GM23338 (cell line): ENCODE results near the gene MVB12B. TPM values are rescaled to one million over a fixed set of nuclear protein-coding genes. Genes with fewer than 3 reads are reported as not detected.

Experiments used
- ATAC-seq: fragments of 200-7000 bp; cut with Tn5 transposase; 3 replicates; pipeline ENCODE4 v1.9.1; 2020
- DNase-seq: peaks from one replicate; pipeline ENCODE4 v3.0.0-alpha.2; 2015; ENCODE audit warnings: low spot score
- H2AFZ ChIP-seq: fragments of 200-600 bp; sonication (generic); 2 replicates; pipeline ENCODE4 v1.8.0; 2016; ENCODE audit warnings: antibody characterized with exemption, mild to moderate bottlenecking, moderate library complexity
- H3F3A ChIP-seq: fragments of 200-600 bp; sonication (generic); replicated peaks from 2 replicates; pipeline ENCODE4 v1.8.0; 2017; ENCODE audit warnings: antibody characterized with exemption, mixed run types, low read depth
- H3K27ac ChIP-seq: fragments of 200-600 bp; sonication (generic); 2 replicates; pipeline ENCODE4 v1.6.1; 2016; ENCODE audit warnings: low read depth
- H3K27me3 ChIP-seq: fragments of 200-600 bp; sonication (generic); 2 replicates; pipeline ENCODE4 v1.8.0; 2016; ENCODE audit warnings: mild to moderate bottlenecking, mixed run types, moderate library complexity; ENCODE audit not compliant: insufficient read depth
- H3K36me3 ChIP-seq: fragments of 200-600 bp; sonication (generic); 2 replicates; pipeline ENCODE4 v1.8.0; 2016; ENCODE audit warnings: mild to moderate bottlenecking; ENCODE audit not compliant: insufficient read depth
- H3K4me1 ChIP-seq: fragments of 200-600 bp; sonication (generic); 2 replicates; pipeline ENCODE4 v1.8.0; 2016; ENCODE audit warnings: mild to moderate bottlenecking, moderate library complexity; ENCODE audit not compliant: insufficient read depth
- H3K4me2 ChIP-seq: fragments of 200-600 bp; sonication (generic); 2 replicates; pipeline ENCODE4 v1.7.1; 2017; ENCODE audit warnings: mixed run types
- H3K4me3 ChIP-seq: fragments of 200-600 bp; sonication (generic); 2 replicates; pipeline ENCODE4 v1.6.1; 2016; ENCODE audit warnings: mixed run types
- H3K79me2 ChIP-seq: fragments of 200-600 bp; sonication (generic); replicated peaks from 2 replicates; pipeline ENCODE4 v1.8.0; 2017; ENCODE audit warnings: mild to moderate bottlenecking; ENCODE audit not compliant: insufficient read depth
- H3K9me2 ChIP-seq: fragments of 200-600 bp; sonication (generic); 2 replicates; pipeline ENCODE4 v1.8.0; 2017; ENCODE audit not compliant: insufficient read depth
- H4K20me1 ChIP-seq: fragments of 200-600 bp; sonication (generic); replicated peaks from 2 replicates; pipeline ENCODE4 v1.8.0; 2017; ENCODE audit warnings: mild to moderate bottlenecking; ENCODE audit not compliant: insufficient read depth
- H3K27ac Mint-ChIP-seq: 2 replicates; pipeline ENCODE4 v1.8.0; 2020; ENCODE audit warnings: inconsistent platforms, mild to moderate bottlenecking, moderate library complexity, mixed read lengths
- H3K27me3 Mint-ChIP-seq: 3 replicates; pipeline ENCODE4 v1.8.0; 2022; ENCODE audit warnings: low read depth, mild to moderate bottlenecking, moderate library complexity, mixed read lengths, inconsistent platforms; ENCODE audit not compliant: insufficient read depth, poor library complexity
- H3K36me3 Mint-ChIP-seq: 3 replicates; pipeline ENCODE4 v1.8.0; 2021; ENCODE audit warnings: low read depth, mild to moderate bottlenecking, inconsistent platforms, moderate library complexity, mixed read lengths
- H3K4me1 Mint-ChIP-seq: 3 replicates; pipeline ENCODE4 v1.8.0; 2020; ENCODE audit warnings: mild to moderate bottlenecking, inconsistent platforms, mixed read lengths
- H3K4me3 Mint-ChIP-seq: 3 replicates; pipeline ENCODE4 v1.8.0; 2021; ENCODE audit warnings: moderate library complexity, mild to moderate bottlenecking, inconsistent platforms, mixed read lengths
- H3K9me3 Mint-ChIP-seq: 3 replicates; pipeline ENCODE4 v1.8.0; 2020; ENCODE audit warnings: moderate library complexity, mild to moderate bottlenecking, inconsistent platforms, mixed read lengths
- CREB1 ChIP-seq: fragments of 250-450 bp; sonication (Bioruptor Pico); IDR thresholded peaks from 2 replicates; pipeline ENCODE4 v1.5.0; 2020; ENCODE audit warnings: low read depth, mild to moderate bottlenecking, moderate library complexity
- EZH2 ChIP-seq: fragments of 200-600 bp; sonication (generic); IDR thresholded peaks from one replicate; pipeline ENCODE4 v1.8.0; 2017; ENCODE audit warnings: antibody characterized with exemption, mild to moderate bottlenecking, low read depth; ENCODE audit not compliant: unreplicated experiment
- EZH2phosphoT487 ChIP-seq: fragments of 200-600 bp; sonication (generic); IDR thresholded peaks from one replicate; pipeline ENCODE4 v1.8.1; 2018; ENCODE audit warnings: antibody characterized with exemption; ENCODE audit not compliant: unreplicated experiment
- JUNB ChIP-seq: IDR thresholded peaks from one replicate; pipeline ENCODE4 v1.6.1; 2016; ENCODE audit warnings: antibody characterized with exemption; ENCODE audit not compliant: unreplicated experiment
- NANOG ChIP-seq: IDR thresholded peaks from 2 replicates; pipeline ENCODE4 v1.6.1; 2016; ENCODE audit warnings: antibody characterized with exemption, borderline replicate concordance
- POLR2AphosphoS5 ChIP-seq: IDR thresholded peaks from 2 replicates; pipeline ENCODE4 v1.6.1; 2016; ENCODE audit warnings: antibody characterized with exemption, low read depth
- STAT1 ChIP-seq: IDR thresholded peaks from one replicate; pipeline ENCODE4 v1.6.1; 2016; ENCODE audit warnings: antibody characterized with exemption; ENCODE audit not compliant: unreplicated experiment
- ZNF114 ChIP-seq: fragments of 250-450 bp; sonication (Bioruptor Pico); IDR thresholded peaks from 2 replicates; pipeline ENCODE4 v1.5.0; 2020; ENCODE audit warnings: mild to moderate bottlenecking, moderate library complexity
- ZNF331 ChIP-seq: fragments of 250-450 bp; sonication (Bioruptor Pico); IDR thresholded peaks from 2 replicates; pipeline ENCODE4 v1.5.0; 2020; ENCODE audit warnings: low read depth, mild to moderate bottlenecking, moderate library complexity
- polyA plus RNA-seq: library from polyadenylated mRNA; unstranded; fragments of >200 nt; fragmentation: Nextera tagmentation; extraction: Ambion mirVana; gene quantifications from 2 replicates; pipeline ENCODE4 v1.2.1, GENCODE V29; 2016
- total RNA-seq: library from RNA; depleted of rRNA; stranded (reverse); fragments of >200 nt; shearing (Covaris generic); gene quantifications from 2 replicates; pipeline ENCODE4 v1.2.3, GENCODE V29; 2014
- TF ChIP-seq, protein P1 (sequence below), 2 experiments: fragments of 200-600 bp in 1 of 2; sonication (generic) in 1 of 2; conservative IDR thresholded peaks; 2 replicates each; pipeline versions ENCODE4 v1.5.1 to v1.6.1; 2016 to 2017; ENCODE audit warnings: antibody characterized with exemption in 2 of 2, low read depth in 2 of 2, mild to moderate bottlenecking in 2 of 2, moderate library complexity in 1 of 2
- TF ChIP-seq, protein P2 (sequence below): IDR thresholded peaks from one replicate; pipeline ENCODE4 v1.6.1; 2018; ENCODE audit warnings: antibody characterized with exemption; ENCODE audit not compliant: unreplicated experiment
- TF ChIP-seq, protein P3 (sequence below): IDR thresholded peaks from 2 replicates; pipeline ENCODE4 v1.6.1; 2016; ENCODE audit warnings: antibody characterized with exemption

The MVB12B gene
- total and polyA plus RNA-seq, 2 experiments from 2014 or later: 1.9 to 6.6 TPM

DNA sequence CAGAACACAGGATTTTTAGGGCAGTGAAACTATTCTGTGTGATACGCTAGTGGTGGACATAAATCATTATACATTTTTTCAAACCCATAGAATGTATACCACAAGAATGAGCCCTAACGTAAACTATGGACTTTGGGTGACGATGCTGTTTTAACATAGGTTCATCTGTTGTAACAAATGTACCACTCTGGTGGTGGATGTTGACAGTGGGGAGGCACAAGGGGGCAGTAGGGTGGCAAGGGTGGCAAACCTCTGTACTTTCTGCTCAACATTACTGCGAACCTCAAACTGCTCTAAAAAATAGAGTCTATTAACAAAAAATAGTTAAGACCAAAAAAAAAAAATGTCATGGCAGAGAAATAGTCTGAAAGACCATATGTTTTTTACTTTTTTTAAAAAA is 9.1 kb upstream of the MVB12B start:
- TF ChIP-seq ZNF114: no peak
- TF ChIP-seq, protein P1, sequence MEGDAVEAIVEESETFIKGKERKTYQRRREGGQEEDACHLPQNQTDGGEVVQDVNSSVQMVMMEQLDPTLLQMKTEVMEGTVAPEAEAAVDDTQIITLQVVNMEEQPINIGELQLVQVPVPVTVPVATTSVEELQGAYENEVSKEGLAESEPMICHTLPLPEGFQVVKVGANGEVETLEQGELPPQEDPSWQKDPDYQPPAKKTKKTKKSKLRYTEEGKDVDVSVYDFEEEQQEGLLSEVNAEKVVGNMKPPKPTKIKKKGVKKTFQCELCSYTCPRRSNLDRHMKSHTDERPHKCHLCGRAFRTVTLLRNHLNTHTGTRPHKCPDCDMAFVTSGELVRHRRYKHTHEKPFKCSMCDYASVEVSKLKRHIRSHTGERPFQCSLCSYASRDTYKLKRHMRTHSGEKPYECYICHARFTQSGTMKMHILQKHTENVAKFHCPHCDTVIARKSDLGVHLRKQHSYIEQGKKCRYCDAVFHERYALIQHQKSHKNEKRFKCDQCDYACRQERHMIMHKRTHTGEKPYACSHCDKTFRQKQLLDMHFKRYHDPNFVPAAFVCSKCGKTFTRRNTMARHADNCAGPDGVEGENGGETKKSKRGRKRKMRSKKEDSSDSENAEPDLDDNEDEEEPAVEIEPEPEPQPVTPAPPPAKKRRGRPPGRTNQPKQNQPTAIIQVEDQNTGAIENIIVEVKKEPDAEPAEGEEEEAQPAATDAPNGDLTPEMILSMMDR (conservative IDR thresholded peaks at IDR 0.05; ENCODE audit: low read depth in 2 of 2): peak; percentile 40 to 63
- no peaks in the 10 kb centered on the region for H4K20me1 ChIP-seq
- no peaks in the 10 kb centered on the region for H3F3A ChIP-seq
- H3K4me3 ChIP-seq: no peak overlapping the region
- Mint-ChIP-seq H3K4me3 (no peak overlapping the region), H3K4me1 (peaks cover 3% of the 10 kb centered on the region; the same call in 1 of the 3 replicates), H3K27ac (no peak overlapping the region), H3K27me3 (peaks cover 7% of the 10 kb centered on the region), H3K36me3 (no peaks in the 10 kb centered on the region), H3K9me3 (no peaks in the 10 kb centered on the region; the same call in 2 of the 3 replicates)
- no peaks in the 10 kb centered on the region for H3K79me2 ChIP-seq
- no peak for DNase-seq
- H3K27ac ChIP-seq: no peak overlapping the region
- peaks cover 5% of the 10 kb centered on the region; the same call in 1 of the 2 replicates for H3K9me2 ChIP-seq
- ATAC-seq: no peak; the same call in 2 of the 3 replicates
- H3K4me2 ChIP-seq: no peak overlapping the region
- no peak overlapping the region for H2AFZ ChIP-seq
- H3K36me3 ChIP-seq: no peaks in the 10 kb centered on the region
- H3K4me1 ChIP-seq: no peaks in the 10 kb centered on the region
- no peaks in the 10 kb centered on the region for H3K27me3 ChIP-seq

DNA sequence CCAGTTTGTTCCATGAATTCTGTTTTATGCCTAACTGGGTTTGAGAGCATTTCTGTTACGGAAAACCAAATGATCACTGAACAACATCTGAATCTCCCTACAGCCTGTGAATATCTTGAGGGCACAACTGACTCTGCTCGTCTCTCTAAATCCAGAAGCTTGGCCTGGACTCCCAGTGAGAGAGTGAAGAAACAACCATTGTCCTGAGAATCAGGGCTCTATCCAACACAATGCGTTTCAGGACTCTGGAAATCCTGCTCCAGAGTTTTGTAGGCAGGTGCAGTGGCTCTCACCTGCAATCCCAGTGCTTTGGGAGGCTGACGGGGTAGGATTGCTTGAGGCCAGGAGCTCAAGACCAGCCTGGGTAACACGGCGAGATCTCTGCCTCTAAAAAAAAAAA is 7.8 kb upstream of the MVB12B start:
- Mint-ChIP-seq H3K9me3 (peaks cover 8% of the 10 kb centered on the region), H3K4me1 (peaks cover 3% of the 10 kb centered on the region; the same call in 1 of the 3 replicates), H3K36me3 (peaks cover 7% of the 10 kb centered on the region; the same call in 2 of the 3 replicates), H3K4me3 (no peak overlapping the region), H3K27me3 (peaks cover 7% of the 10 kb centered on the region), H3K27ac (no peak overlapping the region)
- Histone ChIP-seq H3K27ac (no peak overlapping the region), H3K9me2 (peaks cover 5% of the 10 kb centered on the region; the same call in 1 of the 2 replicates), H2AFZ (0 out of 2 replicates have a peak overlapping the region, but pooled peaks have one; percentile 63), H3K4me2 (no peak overlapping the region), H3K4me3 (no peak overlapping the region), H3F3A (no peaks in the 10 kb centered on the region), H3K79me2 (no peaks in the 10 kb centered on the region), H3K36me3 (no peaks in the 10 kb centered on the region), H4K20me1 (no peaks in the 10 kb centered on the region), H3K4me1 (no peaks in the 10 kb centered on the region), H3K27me3 (no peaks in the 10 kb centered on the region)
- ATAC-seq: peak; percentile 91
- no peak for DNase-seq
- TF ChIP-seq EZH2phosphoT487 (no peak), POLR2AphosphoS5 (no peak), JUNB (no peak), STAT1 (no peak), ZNF331 (CRISPR knock-in tag) (no peak), CREB1 (CRISPR knock-in tag) (no peak), ZNF114 (no peak), NANOG (no peak), EZH2 (no peak)
- TF ChIP-seq, protein P1 (conservative IDR thresholded peaks at IDR 0.05; ENCODE audit: low read depth in 2 of 2): no peak
- TF ChIP-seq, protein P2, sequence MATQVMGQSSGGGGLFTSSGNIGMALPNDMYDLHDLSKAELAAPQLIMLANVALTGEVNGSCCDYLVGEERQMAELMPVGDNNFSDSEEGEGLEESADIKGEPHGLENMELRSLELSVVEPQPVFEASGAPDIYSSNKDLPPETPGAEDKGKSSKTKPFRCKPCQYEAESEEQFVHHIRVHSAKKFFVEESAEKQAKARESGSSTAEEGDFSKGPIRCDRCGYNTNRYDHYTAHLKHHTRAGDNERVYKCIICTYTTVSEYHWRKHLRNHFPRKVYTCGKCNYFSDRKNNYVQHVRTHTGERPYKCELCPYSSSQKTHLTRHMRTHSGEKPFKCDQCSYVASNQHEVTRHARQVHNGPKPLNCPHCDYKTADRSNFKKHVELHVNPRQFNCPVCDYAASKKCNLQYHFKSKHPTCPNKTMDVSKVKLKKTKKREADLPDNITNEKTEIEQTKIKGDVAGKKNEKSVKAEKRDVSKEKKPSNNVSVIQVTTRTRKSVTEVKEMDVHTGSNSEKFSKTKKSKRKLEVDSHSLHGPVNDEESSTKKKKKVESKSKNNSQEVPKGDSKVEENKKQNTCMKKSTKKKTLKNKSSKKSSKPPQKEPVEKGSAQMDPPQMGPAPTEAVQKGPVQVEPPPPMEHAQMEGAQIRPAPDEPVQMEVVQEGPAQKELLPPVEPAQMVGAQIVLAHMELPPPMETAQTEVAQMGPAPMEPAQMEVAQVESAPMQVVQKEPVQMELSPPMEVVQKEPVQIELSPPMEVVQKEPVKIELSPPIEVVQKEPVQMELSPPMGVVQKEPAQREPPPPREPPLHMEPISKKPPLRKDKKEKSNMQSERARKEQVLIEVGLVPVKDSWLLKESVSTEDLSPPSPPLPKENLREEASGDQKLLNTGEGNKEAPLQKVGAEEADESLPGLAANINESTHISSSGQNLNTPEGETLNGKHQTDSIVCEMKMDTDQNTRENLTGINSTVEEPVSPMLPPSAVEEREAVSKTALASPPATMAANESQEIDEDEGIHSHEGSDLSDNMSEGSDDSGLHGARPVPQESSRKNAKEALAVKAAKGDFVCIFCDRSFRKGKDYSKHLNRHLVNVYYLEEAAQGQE: no peak
- TF ChIP-seq, protein P3, sequence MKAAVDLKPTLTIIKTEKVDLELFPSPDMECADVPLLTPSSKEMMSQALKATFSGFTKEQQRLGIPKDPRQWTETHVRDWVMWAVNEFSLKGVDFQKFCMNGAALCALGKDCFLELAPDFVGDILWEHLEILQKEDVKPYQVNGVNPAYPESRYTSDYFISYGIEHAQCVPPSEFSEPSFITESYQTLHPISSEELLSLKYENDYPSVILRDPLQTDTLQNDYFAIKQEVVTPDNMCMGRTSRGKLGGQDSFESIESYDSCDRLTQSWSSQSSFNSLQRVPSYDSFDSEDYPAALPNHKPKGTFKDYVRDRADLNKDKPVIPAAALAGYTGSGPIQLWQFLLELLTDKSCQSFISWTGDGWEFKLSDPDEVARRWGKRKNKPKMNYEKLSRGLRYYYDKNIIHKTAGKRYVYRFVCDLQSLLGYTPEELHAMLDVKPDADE: no peak
